Testis (tissue), 3 donors: Measurements from ENCODE around the gene OLFML2B. TPM values are rescaled to one million over a fixed set of nuclear protein-coding genes. Genes with fewer than 3 reads are reported as not detected.

Source experiments
- DNase-seq: peaks from one replicate; pipeline ENCODE4 v3.0.0-alpha.2; 2019
- H3K27ac ChIP-seq, 2 donors: fragments of 200-600 bp; sonication (generic); one replicate each; pipeline ENCODE4 v1.5.1; 2019
- H3K27me3 ChIP-seq: fragments of 200-600 bp; sonication (generic); one replicate; pipeline ENCODE4 v1.5.1; 2019
- H3K36me3 ChIP-seq: fragments of 200-600 bp; sonication (generic); one replicate; pipeline ENCODE4 v1.5.1; 2017; ENCODE audit warnings: low read depth; ENCODE audit errors: missing control alignments
- H3K4me1 ChIP-seq: fragments of 200-600 bp; sonication (generic); one replicate; pipeline ENCODE4 v1.5.1; 2019
- H3K4me3 ChIP-seq, 2 donors: fragments of 200-600 bp; sonication (generic); one replicate each; pipeline ENCODE4 v1.5.1; 2017 to 2019
- H3K9me3 ChIP-seq: fragments of 200-600 bp; sonication (generic); one replicate; pipeline ENCODE4 v1.5.1; 2017
- POLR2A ChIP-seq: fragments of 450-650 bp; IDR thresholded peaks from one replicate; pipeline ENCODE4 v1.6.1; 2017; ENCODE audit warnings: antibody characterized with exemption, mild to moderate bottlenecking, moderate library complexity
- WGBS, 2 donors: methylation state at CpG; one replicate each; pipeline ENCODE4 v1.1.5; 2018; 5-methylcytosine and 5-hydroxymethylcytosine counted together
- intact Hi-C: fragments of 100-400 bp; cut with DNase I; formaldehyde crosslinking; loops from one replicate; pipeline ENCODE4 v1.15.1; 2023; ENCODE audit warnings: low total_unique reads
- polyA plus RNA-seq: library from polyadenylated mRNA; stranded (reverse); fragments of 350-450 nt; fragmentation: Illumina TruSeq; extraction: RNeasy Lipid Tissue Mini Kit (QIAGEN cat#74804); gene quantifications from one replicate; pipeline ENCODE4 v1.2.3, GENCODE V29; 2014; ENCODE audit warnings: low read depth, low replicate concordance; ENCODE audit not compliant: insufficient read depth
- total RNA-seq, 2 donors: library from RNA; depleted of rRNA; stranded (reverse); fragments of >200 nt; gene quantifications; one replicate each; pipeline ENCODE4 v1.2.3, GENCODE V29; 2016
- TF ChIP-seq, protein P1 (sequence below), 3 experiments: fragments of 450-650 bp in 2 of 3; fragments of 200-600 bp in 1 of 3; sonication (generic) in 1 of 3; IDR thresholded peaks; one replicate each; pipeline ENCODE4 v1.5.1; 2016 to 2019; ENCODE audit warnings: antibody characterized with exemption in 3 of 3, mild to moderate bottlenecking in 2 of 3, moderate library complexity in 1 of 3

Gene OLFML2B
- total and polyA plus RNA-seq, 3 donors from 2014 or later = 31.3 to 57.9 (median 40.4) TPM

DNA sequence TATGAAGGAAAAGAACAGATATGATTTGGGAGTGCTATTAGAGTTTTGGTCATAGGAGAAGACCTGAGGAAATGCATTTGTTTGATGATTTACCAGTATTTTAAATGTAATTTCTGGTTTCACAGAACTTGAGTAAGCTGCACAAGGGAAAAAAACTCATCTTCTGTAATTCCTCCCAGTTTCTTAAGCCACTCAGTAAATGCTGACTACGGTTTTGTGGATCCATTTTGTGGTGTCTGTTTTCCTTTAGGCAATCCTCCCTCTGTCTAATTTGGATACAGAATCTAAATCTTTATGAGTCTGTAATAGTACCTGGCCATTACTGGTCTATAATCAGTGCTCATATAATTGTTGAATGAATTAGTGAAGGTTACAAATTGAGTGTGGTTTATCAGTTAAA is 72.0 kb downstream of the OLFML2B start:
- intact Hi-C loops = no loop called here
- Histone ChIP-seq H3K4me1 (no peaks in the 10 kb centered on the region), H3K36me3 (no peaks in the 10 kb centered on the region), H3K27ac (no peak overlapping the region), H3K27me3 (no peaks in the 10 kb centered on the region), H3K9me3 (no peaks in the 10 kb centered on the region), H3K4me3 (no peak overlapping the region)
- TF ChIP-seq, protein P1, sequence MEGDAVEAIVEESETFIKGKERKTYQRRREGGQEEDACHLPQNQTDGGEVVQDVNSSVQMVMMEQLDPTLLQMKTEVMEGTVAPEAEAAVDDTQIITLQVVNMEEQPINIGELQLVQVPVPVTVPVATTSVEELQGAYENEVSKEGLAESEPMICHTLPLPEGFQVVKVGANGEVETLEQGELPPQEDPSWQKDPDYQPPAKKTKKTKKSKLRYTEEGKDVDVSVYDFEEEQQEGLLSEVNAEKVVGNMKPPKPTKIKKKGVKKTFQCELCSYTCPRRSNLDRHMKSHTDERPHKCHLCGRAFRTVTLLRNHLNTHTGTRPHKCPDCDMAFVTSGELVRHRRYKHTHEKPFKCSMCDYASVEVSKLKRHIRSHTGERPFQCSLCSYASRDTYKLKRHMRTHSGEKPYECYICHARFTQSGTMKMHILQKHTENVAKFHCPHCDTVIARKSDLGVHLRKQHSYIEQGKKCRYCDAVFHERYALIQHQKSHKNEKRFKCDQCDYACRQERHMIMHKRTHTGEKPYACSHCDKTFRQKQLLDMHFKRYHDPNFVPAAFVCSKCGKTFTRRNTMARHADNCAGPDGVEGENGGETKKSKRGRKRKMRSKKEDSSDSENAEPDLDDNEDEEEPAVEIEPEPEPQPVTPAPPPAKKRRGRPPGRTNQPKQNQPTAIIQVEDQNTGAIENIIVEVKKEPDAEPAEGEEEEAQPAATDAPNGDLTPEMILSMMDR (IDR thresholded peaks at IDR 0.05) = no peak
- TF ChIP-seq POLR2A = no peak
- WGBS, 2 donors = 91 to 100% methylated on average over 1 of the region's 1 CpG
- DNase-seq = no peak

DNA sequence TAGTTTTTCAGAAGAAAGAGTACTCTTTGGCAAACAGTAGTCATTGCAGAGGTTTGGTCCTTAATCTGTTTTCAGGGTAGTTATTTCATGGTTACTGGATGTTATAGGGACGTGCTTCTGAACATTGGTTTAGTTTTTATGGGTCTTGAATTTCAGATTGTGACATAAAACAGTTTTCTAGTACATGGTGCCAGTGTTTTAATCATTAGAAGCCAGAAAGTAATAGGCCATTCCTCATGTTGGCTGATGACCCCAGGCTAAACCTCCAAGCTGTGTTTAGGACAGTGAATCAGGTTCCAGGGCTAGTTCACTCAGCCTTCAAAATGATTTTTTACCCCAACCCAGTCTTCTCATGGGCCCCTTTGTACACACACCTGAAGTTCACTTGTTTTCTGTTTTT is 73.3 kb downstream of the OLFML2B start:
- WGBS, 2 donors = 78 to 95% methylated on average over 1 of the region's 1 CpG
- H3K36me3 ChIP-seq = no peaks in the 10 kb centered on the region
- TF ChIP-seq, protein P1 (IDR thresholded peaks at IDR 0.05) = no peak
- no peak for TF ChIP-seq POLR2A

DNA sequence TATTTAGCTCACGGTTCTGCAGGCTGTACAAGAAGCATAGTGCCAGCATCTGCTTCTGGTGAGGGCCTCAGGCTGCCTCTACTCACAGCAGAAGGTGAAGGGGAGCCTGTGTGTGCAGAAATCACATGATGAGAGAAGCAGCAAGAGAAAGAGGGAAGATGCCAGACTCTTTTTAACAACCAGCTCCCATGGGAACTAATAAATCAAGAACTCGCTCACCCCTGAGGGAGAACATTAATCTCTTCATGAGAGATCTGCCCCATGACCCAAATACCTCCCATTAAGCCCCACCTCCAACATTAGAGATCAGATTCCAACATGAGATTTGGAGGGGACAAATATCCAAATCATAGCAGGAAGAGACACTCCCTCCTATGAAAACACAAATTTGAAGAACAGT is 74.1 kb downstream of the OLFML2B start:
- Histone ChIP-seq H3K4me3 (no peak overlapping the region), H3K36me3 (no peaks in the 10 kb centered on the region), H3K9me3 (no peaks in the 10 kb centered on the region), H3K4me1 (no peaks in the 10 kb centered on the region), H3K27me3 (no peaks in the 10 kb centered on the region), H3K27ac (no peak overlapping the region)
- intact Hi-C loops = no loop called here
- no peak for DNase-seq
- TF ChIP-seq, protein P1 (IDR thresholded peaks at IDR 0.05) = no peak
- TF ChIP-seq POLR2A = no peak
- 90 to 91% methylated on average over 2 of the region's 2 CpGs for WGBS, 2 donors

More for the DNA sequence above, 73.3 kb downstream of the OLFML2B start:
- DNase-seq = no peak
- intact Hi-C loops = no loop called here
- Histone ChIP-seq H3K27ac (no peak overlapping the region), H3K9me3 (no peaks in the 10 kb centered on the region), H3K4me3 (no peak overlapping the region), H3K27me3 (no peaks in the 10 kb centered on the region), H3K4me1 (no peaks in the 10 kb centered on the region)

DNA sequence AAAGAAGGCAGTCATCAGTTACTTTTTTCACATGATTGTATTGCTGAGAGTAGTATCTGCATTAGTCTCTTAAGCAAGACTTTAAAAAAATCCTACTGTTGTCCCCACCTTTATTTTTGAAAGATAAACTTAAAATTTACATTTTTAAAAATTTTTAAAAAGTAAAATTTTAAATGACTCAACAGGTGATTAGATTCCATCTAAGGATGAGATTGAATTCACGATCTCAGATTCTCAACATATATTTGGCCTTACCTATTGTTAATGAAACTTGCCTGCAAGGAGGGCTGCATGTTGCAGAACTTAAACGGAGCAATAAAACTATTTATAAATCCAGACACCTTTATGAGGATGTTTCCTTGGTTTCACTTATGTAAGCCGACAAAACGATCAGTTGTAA is 75.2 kb downstream of the OLFML2B start:
- no peak overlapping the region for H3K4me3 ChIP-seq
- H3K27me3 ChIP-seq = no peaks in the 10 kb centered on the region
- TF ChIP-seq POLR2A = no peak
- TF ChIP-seq, protein P1 (IDR thresholded peaks at IDR 0.05) = no peak
- no peak overlapping the region for H3K27ac ChIP-seq
- intact Hi-C loops = no loop called here
- DNase-seq = no peak
- H3K36me3 ChIP-seq = no peaks in the 10 kb centered on the region
- no peaks in the 10 kb centered on the region for H3K4me1 ChIP-seq
- H3K9me3 ChIP-seq = no peaks in the 10 kb centered on the region
- 84 to 88% methylated on average over 4 of the region's 4 CpGs for WGBS, 2 donors
